Ovary (tissue), 3 donors: ENCODE results near the gene KLHDC8A.

Experiments used
- CTCF ChIP-seq, 3 donors: fragments of 450-650 bp in 2 of 3; fragments of 200-600 bp in 1 of 3; IDR thresholded peaks; one replicate each; pipeline versions ENCODE4 v1.5.1 to v1.8.0; 2016 to 2022; ENCODE audit warnings: antibody characterized with exemption in 3 of 3, mild to moderate bottlenecking in 1 of 3
- EP300 ChIP-seq: sonication (generic); formaldehyde crosslinking; IDR thresholded peaks from one replicate; pipeline ENCODE4 v1.6.1; 2017; ENCODE audit warnings: antibody characterized with exemption
- donor health status: DM: no; HTN: no; CAD: no.

GRCh38 chr1:205326812-205327466 is 29.8 kb downstream of the KLHDC8A start:
- no peak for TF ChIP-seq CTCF (IDR thresholded peaks at IDR 0.05)
- TF ChIP-seq EP300, result no peak
